ENCODE results near the gene CDKAL1.

- no peak for TF ChIP-seq POLR2A (IDR thresholded peaks at IDR 0.05; ENCODE audit: low read depth, low read length)
- TF ChIP-seq POLR2AphosphoS5 (IDR thresholded peaks at IDR 0.05; ENCODE audit: low read depth, low read length): no peak
- TF ChIP-seq TAF1 (IDR thresholded peaks at IDR 0.05; ENCODE audit: low read depth, low read length): no peak
- no peak for TF ChIP-seq PAX5 (IDR thresholded peaks at IDR 0.05; ENCODE audit: insufficient read depth, low read length, severe bottlenecking)
These were observed 461.8 kb downstream of the CDKAL1 start for GRCh38 chr6:20996099-20996498.
